ENCODE data around the gene CHMP1B.

Gene CHMP1B

GRCh38 chr18:11866764-11867163 is 15.6 kb downstream of the CHMP1B start:
- Histone ChIP-seq H3K27me3 (replicated peaks; ENCODE audit: insufficient read depth, low read length) (no peaks in the 10 kb centered on the region), H3F3A (ENCODE audit: insufficient read depth, low read length) (no peaks in the 10 kb centered on the region), H3K79me2 (ENCODE audit: low read length) (no peaks in the 10 kb centered on the region), H2AFZ (ENCODE audit: low read length) (no peak overlapping the region), H3K9ac (ENCODE audit: low read length) (no peak overlapping the region), H3K4me1 (ENCODE audit: low read length) (no peaks in the 10 kb centered on the region), H3K36me3 (replicated peaks; ENCODE audit: insufficient read depth, low read length) (no peaks in the 10 kb centered on the region), H4K20me1 (ENCODE audit: insufficient read depth, low read length) (no peaks in the 10 kb centered on the region), H3K9me2 (replicated peaks; ENCODE audit: insufficient read depth, low read length) (no peaks in the 10 kb centered on the region), H3K4me2 (ENCODE audit: low read depth, low read length) (no peak overlapping the region), H3K9me3 (replicated peaks; ENCODE audit: insufficient read depth, low read length) (no peaks in the 10 kb centered on the region), H3K27ac (ENCODE audit: low read length) (no peak overlapping the region), H3K4me3 (ENCODE audit: low read length) (no peak overlapping the region)
- no peak for DNase-seq
- TF ChIP-seq, protein P1, sequence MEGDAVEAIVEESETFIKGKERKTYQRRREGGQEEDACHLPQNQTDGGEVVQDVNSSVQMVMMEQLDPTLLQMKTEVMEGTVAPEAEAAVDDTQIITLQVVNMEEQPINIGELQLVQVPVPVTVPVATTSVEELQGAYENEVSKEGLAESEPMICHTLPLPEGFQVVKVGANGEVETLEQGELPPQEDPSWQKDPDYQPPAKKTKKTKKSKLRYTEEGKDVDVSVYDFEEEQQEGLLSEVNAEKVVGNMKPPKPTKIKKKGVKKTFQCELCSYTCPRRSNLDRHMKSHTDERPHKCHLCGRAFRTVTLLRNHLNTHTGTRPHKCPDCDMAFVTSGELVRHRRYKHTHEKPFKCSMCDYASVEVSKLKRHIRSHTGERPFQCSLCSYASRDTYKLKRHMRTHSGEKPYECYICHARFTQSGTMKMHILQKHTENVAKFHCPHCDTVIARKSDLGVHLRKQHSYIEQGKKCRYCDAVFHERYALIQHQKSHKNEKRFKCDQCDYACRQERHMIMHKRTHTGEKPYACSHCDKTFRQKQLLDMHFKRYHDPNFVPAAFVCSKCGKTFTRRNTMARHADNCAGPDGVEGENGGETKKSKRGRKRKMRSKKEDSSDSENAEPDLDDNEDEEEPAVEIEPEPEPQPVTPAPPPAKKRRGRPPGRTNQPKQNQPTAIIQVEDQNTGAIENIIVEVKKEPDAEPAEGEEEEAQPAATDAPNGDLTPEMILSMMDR (IDR thresholded peaks at IDR 0.05; ENCODE audit: low read length), result no peak
- TF ChIP-seq EZH2phosphoT487 (IDR thresholded peaks at IDR 0.05; ENCODE audit: low read length) (no peak), EZH2 (optimal IDR thresholded peaks at IDR 0.05; ENCODE audit: low read depth, low read length) (no peak)

DNA sequence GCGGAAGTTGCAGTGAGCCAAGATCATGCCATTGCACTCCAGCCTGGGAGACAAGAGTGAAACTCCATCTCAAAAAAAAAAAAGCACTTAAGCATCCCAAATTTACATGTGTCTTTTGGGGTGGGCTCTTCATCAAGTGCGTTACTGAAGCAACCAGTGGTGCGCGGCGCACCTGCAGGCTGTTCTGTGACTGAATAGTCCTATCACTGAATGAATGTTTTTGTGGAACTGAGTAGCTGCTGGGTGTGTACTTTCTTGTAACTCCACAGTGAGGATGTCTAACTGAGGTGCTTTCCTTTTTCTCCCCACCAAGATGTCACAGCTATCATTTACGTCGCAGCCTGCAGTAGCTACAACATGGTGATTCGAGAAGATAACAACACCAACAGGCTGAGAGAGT is 17.0 kb downstream of the CHMP1B start:
- Histone ChIP-seq H3K4me2 (ENCODE audit: low read depth, low read length) (no peak overlapping the region), H2AFZ (ENCODE audit: low read length) (no peak overlapping the region), H3K9me3 (replicated peaks; ENCODE audit: insufficient read depth, low read length) (no peaks in the 10 kb centered on the region), H3K27me3 (replicated peaks; ENCODE audit: insufficient read depth, low read length) (no peaks in the 10 kb centered on the region), H3F3A (ENCODE audit: insufficient read depth, low read length) (no peaks in the 10 kb centered on the region), H3K27ac (ENCODE audit: low read length) (no peak overlapping the region), H4K20me1 (ENCODE audit: insufficient read depth, low read length) (no peaks in the 10 kb centered on the region), H3K36me3 (replicated peaks; ENCODE audit: insufficient read depth, low read length) (no peaks in the 10 kb centered on the region), H3K9me2 (replicated peaks; ENCODE audit: insufficient read depth, low read length) (no peaks in the 10 kb centered on the region), H3K79me2 (ENCODE audit: low read length) (no peaks in the 10 kb centered on the region), H3K9ac (ENCODE audit: low read length) (no peak overlapping the region), H3K4me3 (ENCODE audit: low read length) (no peak overlapping the region), H3K4me1 (ENCODE audit: low read length) (no peaks in the 10 kb centered on the region)
- no peak for DNase-seq
- TF ChIP-seq EZH2 (optimal IDR thresholded peaks at IDR 0.05; ENCODE audit: low read depth, low read length) (no peak), EZH2phosphoT487 (IDR thresholded peaks at IDR 0.05; ENCODE audit: low read length) (no peak)
- TF ChIP-seq, protein P1 (IDR thresholded peaks at IDR 0.05; ENCODE audit: low read length), result no peak

DNA sequence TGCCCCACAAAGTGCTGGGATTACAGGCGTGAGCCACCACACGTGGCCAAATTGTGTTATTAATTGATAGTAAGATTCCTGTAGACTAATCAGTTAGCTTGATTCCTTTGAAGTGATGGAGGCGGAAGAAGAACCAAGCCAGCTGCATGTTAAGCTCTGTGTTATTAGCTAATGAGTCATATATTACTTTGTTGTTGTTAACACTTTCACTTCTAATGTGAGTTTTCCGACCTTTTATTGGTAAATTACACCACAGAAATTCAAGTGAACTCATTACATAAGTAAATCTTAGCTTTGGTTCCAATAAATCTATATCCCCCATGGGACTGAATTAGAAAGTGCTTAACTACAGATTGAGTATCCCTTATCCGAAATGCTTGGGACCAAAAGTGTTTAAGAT is 20.3 kb downstream of the CHMP1B start:
- Histone ChIP-seq H3K9me3 (replicated peaks; ENCODE audit: insufficient read depth, low read length) (no peaks in the 10 kb centered on the region), H3K4me2 (ENCODE audit: low read depth, low read length) (no peak overlapping the region), H3K27ac (ENCODE audit: low read length) (no peak overlapping the region), H3K4me1 (ENCODE audit: low read length) (no peaks in the 10 kb centered on the region), H3K36me3 (replicated peaks; ENCODE audit: insufficient read depth, low read length) (no peaks in the 10 kb centered on the region), H2AFZ (ENCODE audit: low read length) (no peak overlapping the region), H3F3A (ENCODE audit: insufficient read depth, low read length) (no peaks in the 10 kb centered on the region), H3K79me2 (ENCODE audit: low read length) (no peaks in the 10 kb centered on the region), H4K20me1 (ENCODE audit: insufficient read depth, low read length) (no peaks in the 10 kb centered on the region), H3K27me3 (replicated peaks; ENCODE audit: insufficient read depth, low read length) (no peaks in the 10 kb centered on the region), H3K9me2 (replicated peaks; ENCODE audit: insufficient read depth, low read length) (no peaks in the 10 kb centered on the region), H3K4me3 (ENCODE audit: low read length) (no peak overlapping the region), H3K9ac (ENCODE audit: low read length) (no peak overlapping the region)
- TF ChIP-seq EZH2 (optimal IDR thresholded peaks at IDR 0.05; ENCODE audit: low read depth, low read length), result no peak
- TF ChIP-seq EZH2phosphoT487 (IDR thresholded peaks at IDR 0.05; ENCODE audit: low read length), result no peak
- TF ChIP-seq, protein P1 (IDR thresholded peaks at IDR 0.05; ENCODE audit: low read length), result no peak
- DNase-seq, result no peak

Data from MM.1S (cell line).